Tibial nerve (tissue), 4 donors: Measurements from ENCODE around the gene EFNA5.

Experiments used
- EP300 ChIP-seq, 2 donors: sonication (generic); formaldehyde crosslinking; IDR thresholded peaks; one replicate each; pipeline ENCODE4 v1.6.1; 2017; ENCODE audit warnings: antibody characterized with exemption in 2 of 2, mild to moderate bottlenecking in 1 of 2
- TF ChIP-seq, protein P1 (sequence below), 5 experiments: fragments of 200-600 bp in 3 of 5; fragments of 450-650 bp in 2 of 5; sonication (generic) in 3 of 5; IDR thresholded peaks; one replicate each; pipeline ENCODE4 v1.5.1; 2016 to 2019; ENCODE audit warnings: antibody characterized with exemption in 5 of 5, mild to moderate bottlenecking in 3 of 5, moderate library complexity in 2 of 5

DNA sequence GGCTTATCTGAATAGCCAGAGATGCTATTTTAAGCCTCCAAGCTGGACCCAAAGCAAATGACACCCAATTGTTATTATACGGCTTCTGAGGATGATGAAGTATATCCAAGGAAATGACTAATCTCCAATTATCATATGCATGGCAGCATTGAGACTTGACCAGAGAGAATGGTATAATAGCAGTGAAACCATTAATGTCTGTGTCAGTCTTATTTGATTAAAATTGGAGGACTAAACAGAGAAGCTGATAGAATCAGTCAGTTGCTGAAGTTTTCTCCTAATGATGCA lies 200.5 kb downstream of the EFNA5 start:
- TF ChIP-seq, protein P1, sequence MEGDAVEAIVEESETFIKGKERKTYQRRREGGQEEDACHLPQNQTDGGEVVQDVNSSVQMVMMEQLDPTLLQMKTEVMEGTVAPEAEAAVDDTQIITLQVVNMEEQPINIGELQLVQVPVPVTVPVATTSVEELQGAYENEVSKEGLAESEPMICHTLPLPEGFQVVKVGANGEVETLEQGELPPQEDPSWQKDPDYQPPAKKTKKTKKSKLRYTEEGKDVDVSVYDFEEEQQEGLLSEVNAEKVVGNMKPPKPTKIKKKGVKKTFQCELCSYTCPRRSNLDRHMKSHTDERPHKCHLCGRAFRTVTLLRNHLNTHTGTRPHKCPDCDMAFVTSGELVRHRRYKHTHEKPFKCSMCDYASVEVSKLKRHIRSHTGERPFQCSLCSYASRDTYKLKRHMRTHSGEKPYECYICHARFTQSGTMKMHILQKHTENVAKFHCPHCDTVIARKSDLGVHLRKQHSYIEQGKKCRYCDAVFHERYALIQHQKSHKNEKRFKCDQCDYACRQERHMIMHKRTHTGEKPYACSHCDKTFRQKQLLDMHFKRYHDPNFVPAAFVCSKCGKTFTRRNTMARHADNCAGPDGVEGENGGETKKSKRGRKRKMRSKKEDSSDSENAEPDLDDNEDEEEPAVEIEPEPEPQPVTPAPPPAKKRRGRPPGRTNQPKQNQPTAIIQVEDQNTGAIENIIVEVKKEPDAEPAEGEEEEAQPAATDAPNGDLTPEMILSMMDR (IDR thresholded peaks at IDR 0.05), result no peak
- TF ChIP-seq EP300 (IDR thresholded peaks at IDR 0.05), result no peak
